Measurements from ENCODE around the gene SLC24A3.

DNA sequence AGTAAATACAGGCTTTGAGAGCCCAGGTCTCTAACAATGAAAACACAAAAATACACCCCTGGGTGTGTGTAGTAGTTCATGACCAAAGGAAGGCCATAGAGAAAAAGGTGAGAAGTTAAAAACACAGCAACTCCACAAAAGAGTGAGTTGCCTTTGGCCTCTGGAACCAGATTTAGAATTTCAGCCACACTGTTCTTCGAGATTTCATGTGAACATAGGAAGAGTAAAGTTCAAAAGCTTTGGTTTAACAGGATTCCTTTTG is 502.1 kb downstream of the SLC24A3 start:
- TF ChIP-seq CTCF (IDR thresholded peaks at IDR 0.05; ENCODE audit: low read depth, low read length, poor library complexity, severe bottlenecking), result no peak
- no peak for TF ChIP-seq EZH2phosphoT487 (IDR thresholded peaks at IDR 0.05; ENCODE audit: borderline replicate concordance, low read length)

All from DOHH2 (cell line).